ENCODE measurements around the gene PIGC.

PIGC gene

DNA sequence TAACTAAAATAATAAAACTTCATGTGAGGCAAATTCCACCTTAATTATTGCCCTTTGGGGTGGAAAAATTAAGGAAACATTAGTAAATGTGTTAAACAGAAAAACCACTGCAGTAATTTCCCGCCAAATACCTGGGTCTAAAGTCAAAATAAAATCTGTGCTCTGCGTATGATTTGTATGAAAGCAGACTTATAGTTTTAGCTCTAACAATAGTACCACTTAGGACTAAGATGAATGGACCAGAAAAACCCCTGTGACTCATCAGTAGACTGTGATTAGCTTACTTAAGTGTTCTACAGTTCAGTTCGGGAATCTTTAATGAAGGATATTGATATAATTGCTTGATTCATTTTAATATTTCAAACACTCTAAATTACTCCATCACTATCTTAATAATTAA lies 46.6 kb downstream of the PIGC start:
- DNase-seq = no peak

DNA sequence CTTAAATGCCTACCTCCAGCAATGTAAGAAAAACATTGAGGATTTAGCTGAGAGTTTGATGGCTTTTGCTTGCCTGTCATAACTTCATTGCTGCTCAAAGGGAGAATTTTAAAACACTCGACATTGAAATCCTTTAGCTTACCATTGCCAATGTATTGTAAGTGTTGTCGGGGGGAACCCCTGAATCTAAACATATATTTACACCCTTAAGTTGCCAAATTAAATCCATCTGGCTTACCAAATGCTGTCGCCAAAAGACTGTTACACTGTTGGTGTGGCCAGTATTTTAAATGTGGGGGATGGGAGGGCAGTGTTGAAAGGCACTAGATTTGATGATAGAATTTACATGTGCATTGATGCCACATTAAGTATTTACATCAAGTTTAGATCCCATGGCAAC lies 48.3 kb downstream of the PIGC start:
- DNase-seq = no peak

DNA sequence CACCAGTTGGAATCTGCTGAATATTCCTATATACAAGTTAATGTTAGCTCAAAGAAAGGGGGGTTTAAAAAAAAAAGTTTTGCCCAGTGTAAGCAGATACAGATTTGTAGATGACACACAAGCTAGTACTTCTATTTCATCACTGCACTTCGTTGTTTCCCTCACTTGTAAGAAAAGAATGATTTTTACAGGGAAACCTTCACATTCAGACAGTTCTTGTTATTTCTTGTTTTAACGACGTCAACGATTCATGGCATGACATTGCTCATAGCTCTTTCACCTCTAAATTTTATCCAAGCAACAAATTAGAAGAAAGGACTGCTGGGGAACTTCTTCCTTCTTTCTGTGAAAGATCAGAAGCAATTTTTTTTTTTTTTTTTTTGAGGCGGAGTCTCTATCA lies 49.1 kb downstream of the PIGC start:
- DNase-seq = no peak

DNA sequence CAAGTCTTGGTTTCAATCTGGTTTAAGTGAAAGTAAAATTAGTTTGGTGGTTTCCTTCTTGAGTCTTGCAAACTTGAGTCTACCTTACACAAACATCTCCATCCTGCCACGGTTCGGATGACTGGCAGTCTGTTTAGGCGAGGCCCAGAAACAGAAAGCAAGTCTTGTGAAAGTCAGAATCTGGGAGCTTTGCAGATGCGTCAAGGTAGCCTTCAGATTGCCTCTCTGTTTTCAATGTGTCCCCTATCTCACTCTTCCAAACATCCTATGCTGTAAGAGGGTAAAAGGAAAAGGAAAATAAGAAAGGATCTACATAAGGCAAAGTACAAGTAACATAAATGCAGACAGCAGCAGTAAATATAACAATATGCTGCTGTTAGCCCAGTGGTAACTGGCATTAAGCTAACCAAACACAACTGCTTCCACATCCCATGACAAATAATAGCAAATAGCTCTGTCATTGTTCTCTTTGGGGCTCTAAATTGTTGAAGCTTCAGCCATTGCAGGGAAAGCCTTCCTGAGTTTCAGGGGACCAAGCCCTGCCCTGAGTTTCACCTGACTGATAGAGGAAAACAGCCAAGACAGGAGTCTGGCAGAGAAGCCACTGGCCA lies 49.6 kb downstream of the PIGC start:
- DNase-seq = peak; percentile 58 to 68

DNA sequence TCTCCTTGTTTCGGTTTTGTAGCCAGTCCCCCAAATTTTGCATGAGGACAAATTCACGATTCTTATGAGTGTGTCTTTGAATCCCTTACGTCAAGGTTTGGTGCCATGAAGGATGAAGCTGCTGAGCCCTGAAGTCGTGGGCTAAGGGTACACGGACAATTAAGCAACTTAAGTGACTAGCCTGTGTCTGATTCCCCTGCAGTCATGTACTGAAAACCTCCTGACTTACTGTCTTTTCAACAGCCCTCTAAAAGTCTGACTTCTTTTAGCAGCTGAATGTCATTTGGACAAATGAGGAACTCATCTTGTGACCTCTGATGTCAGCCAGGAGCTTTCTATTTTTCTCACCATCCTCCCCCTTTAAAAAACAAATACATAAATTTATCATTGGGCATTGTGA lies 50.5 kb downstream of the PIGC start:
- no peak for DNase-seq

DNA sequence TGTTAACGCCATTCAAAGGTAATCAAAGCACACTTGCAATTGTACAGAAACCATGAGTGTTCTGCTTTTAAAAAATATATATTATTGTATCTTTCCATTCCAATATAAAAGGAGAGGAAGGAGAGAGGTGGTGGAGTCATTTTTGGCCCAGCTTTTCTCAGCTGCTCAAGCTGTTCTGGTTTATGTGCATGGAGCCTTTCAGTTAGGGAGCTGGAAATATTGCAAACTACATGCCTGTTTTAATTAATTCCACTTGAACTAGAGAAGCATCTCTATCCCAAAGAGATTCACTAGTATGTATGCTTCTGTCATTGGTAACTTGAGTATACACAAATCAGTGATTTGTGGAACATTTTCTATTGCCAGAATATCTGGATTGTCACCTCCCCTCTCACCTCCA lies 51.9 kb downstream of the PIGC start:
- no peak for DNase-seq
